Duodenal mucosa (tissue), 2 donors: ENCODE results near the gene G2E3.
A peak's percentile ranks its signal among the peaks of the same experiment; 100 is the strongest.

Experiments
- H3K27ac ChIP-seq: one replicate; pipeline ENCODE4 v1.7.0; 2013; ENCODE audit warnings: low read depth, low read length
- H3K27me3 ChIP-seq, 2 donors: one replicate each; pipeline ENCODE4 v1.7.0; 2013; ENCODE audit warnings: low read length in 2 of 2, control low read depth in 1 of 2; ENCODE audit not compliant: insufficient read depth in 2 of 2, control insufficient read depth in 1 of 2
- H3K36me3 ChIP-seq, 2 donors: one replicate each; pipeline ENCODE4 v1.7.0; 2013; ENCODE audit warnings: low read length in 2 of 2, control low read depth in 1 of 2; ENCODE audit not compliant: insufficient read depth in 2 of 2, control insufficient read depth in 1 of 2
- H3K4me1 ChIP-seq, 2 donors: one replicate each; pipeline ENCODE4 v1.7.0; 2013; ENCODE audit warnings: low read length in 2 of 2, control low read depth in 1 of 2; ENCODE audit not compliant: insufficient read depth in 2 of 2, control insufficient read depth in 1 of 2
- H3K4me3 ChIP-seq, 2 donors: one replicate each; pipeline ENCODE4 v1.7.0; 2013; ENCODE audit warnings: low read length in 2 of 2, low read depth in 1 of 2
- H3K9ac ChIP-seq, 2 donors: one replicate each; pipeline ENCODE4 v1.7.0; 2013; ENCODE audit warnings: low read length in 2 of 2, low read depth in 1 of 2
- H3K9me3 ChIP-seq, 2 donors: one replicate each; pipeline ENCODE4 v1.7.0; 2013; ENCODE audit warnings: low read length in 2 of 2, control low read depth in 1 of 2; ENCODE audit not compliant: control insufficient read depth in 1 of 2

G2E3 gene

GRCh38 chr14:30559638-30560091, 707 bp downstream of the G2E3 start:
- Histone ChIP-seq H3K27ac (no peak overlapping the region), H3K27me3 (no peaks in the 10 kb centered on the region), H3K4me1 (peaks cover 10 to 22% of the 10 kb centered on the region in 2 donors), H3K9ac (peak overlapping the region; percentile 79 to 96), H3K36me3 (no peaks in the 10 kb centered on the region), H3K4me3 (peak overlapping the region; percentile 84 to 97), H3K9me3 (no peaks in the 10 kb centered on the region)

- Histone ChIP-seq H3K36me3 (no peaks in the 10 kb centered on the region), H3K27me3 (no peaks in the 10 kb centered on the region), H3K9ac (no peak overlapping the region), H3K4me3 (peak overlapping the region; percentile 15 to 84), H3K27ac (no peak overlapping the region), H3K4me1 (peaks cover 10 to 22% of the 10 kb centered on the region in 2 donors), H3K9me3 (no peaks in the 10 kb centered on the region)
Observed at GRCh38 chr14:30560581-30560980, 1.6 kb downstream of the G2E3 start.

- Histone ChIP-seq H3K36me3 (no peaks in the 10 kb centered on the region), H3K9ac (no peak overlapping the region)
Observed at GRCh38 chr14:30564235-30564867, 5.4 kb downstream of the G2E3 start.

GRCh38 chr14:30564868-30565248, 5.9 kb downstream of the G2E3 start:
- Histone ChIP-seq H3K27ac (no peak overlapping the region), H3K4me1 (peaks cover 11 to 13% of the 10 kb centered on the region in 2 donors), H3K4me3 (no peak overlapping the region), H3K27me3 (no peaks in the 10 kb centered on the region), H3K9ac (no peak overlapping the region), H3K36me3 (no peaks in the 10 kb centered on the region), H3K9me3 (no peaks in the 10 kb centered on the region)

More at GRCh38 chr14:30564235-30564867, 5.4 kb downstream of the G2E3 start:
- Histone ChIP-seq H3K9me3 (no peaks in the 10 kb centered on the region), H3K27me3 (no peaks in the 10 kb centered on the region), H3K27ac (no peak overlapping the region), H3K4me3 (no peak overlapping the region), H3K4me1 (peaks cover 10 to 15% of the 10 kb centered on the region in 2 donors)

GRCh38 chr14:30569216-30569902, 10.4 kb downstream of the G2E3 start:
- Histone ChIP-seq H3K4me1 (peaks cover 0 to 4% of the 10 kb centered on the region in 2 donors), H3K36me3 (no peaks in the 10 kb centered on the region), H3K27me3 (no peaks in the 10 kb centered on the region), H3K9ac (no peak overlapping the region), H3K9me3 (no peaks in the 10 kb centered on the region), H3K27ac (no peak overlapping the region), H3K4me3 (no peak overlapping the region)

- H3K4me3 ChIP-seq: no peak overlapping the region
- peaks cover 0 to 4% of the 10 kb centered on the region in 2 donors for H3K4me1 ChIP-seq
Observed at GRCh38 chr14:30569903-30570226, 10.9 kb downstream of the G2E3 start.

GRCh38 chr14:30572237-30572636, 13.3 kb downstream of the G2E3 start:
- Histone ChIP-seq H3K9me3 (no peaks in the 10 kb centered on the region), H3K4me3 (no peak overlapping the region), H3K27me3 (no peaks in the 10 kb centered on the region), H3K4me1 (peaks cover 0 to 5% of the 10 kb centered on the region in 2 donors), H3K36me3 (no peaks in the 10 kb centered on the region), H3K9ac (no peak overlapping the region), H3K27ac (no peak overlapping the region)

More at GRCh38 chr14:30569903-30570226, 10.9 kb downstream of the G2E3 start:
- Histone ChIP-seq H3K27ac (no peak overlapping the region), H3K9ac (no peak overlapping the region), H3K36me3 (no peaks in the 10 kb centered on the region), H3K27me3 (no peaks in the 10 kb centered on the region), H3K9me3 (no peaks in the 10 kb centered on the region)

- Histone ChIP-seq H3K36me3 (no peaks in the 10 kb centered on the region), H3K27ac (no peak overlapping the region), H3K27me3 (no peaks in the 10 kb centered on the region), H3K4me1 (peaks cover 0 to 10% of the 10 kb centered on the region in 2 donors), H3K9me3 (no peaks in the 10 kb centered on the region), H3K9ac (no peak overlapping the region), H3K4me3 (no peak overlapping the region)
Observed at GRCh38 chr14:30572771-30573170, 13.8 kb downstream of the G2E3 start.

GRCh38 chr14:30573226-30573814, 14.4 kb downstream of the G2E3 start:
- peaks cover 0 to 10% of the 10 kb centered on the region in 2 donors for H3K4me1 ChIP-seq
- H3K4me3 ChIP-seq: no peak overlapping the region
- no peak overlapping the region for H3K9ac ChIP-seq
- no peaks in the 10 kb centered on the region for H3K36me3 ChIP-seq
- H3K27ac ChIP-seq: no peak overlapping the region
- H3K27me3 ChIP-seq: no peaks in the 10 kb centered on the region
- no peaks in the 10 kb centered on the region for H3K9me3 ChIP-seq

GRCh38 chr14:30573966-30574365, 15.0 kb downstream of the G2E3 start:
- Histone ChIP-seq H3K9me3 (no peaks in the 10 kb centered on the region), H3K27me3 (no peaks in the 10 kb centered on the region), H3K27ac (no peak overlapping the region), H3K4me1 (peaks cover 0 to 10% of the 10 kb centered on the region in 2 donors), H3K9ac (no peak overlapping the region), H3K4me3 (no peak overlapping the region), H3K36me3 (no peaks in the 10 kb centered on the region)
